A549 (cell line): ENCODE results near the gene CLSTN2. TPM values are rescaled to one million over a fixed set of nuclear protein-coding genes. Genes with fewer than 3 reads are reported as not detected.

Experiments
- ATAC-seq, 2 experiments: fragments of 200-7000 bp in 1 of 2; fragments of >200 bp in 1 of 2; cut with Nextera tagmentation in 1 of 2; cut with Tn5 transposase in 1 of 2; 3 replicates each; pipeline versions ENCODE4 v1.8.0 to v1.9.1; 2018 to 2020; ENCODE audit warnings: mild to moderate bottlenecking in 1 of 2, moderate library complexity in 1 of 2
- CTCF ChIA-PET: fragments of 300-600 bp; sonication (Branson Sonifier 250); formaldehyde crosslinking; extraction: SDS; loops from one replicate; lab custom pipeline; 2021; ENCODE audit warnings: antibody characterized with exemption, inconsistent platforms; lab: Yijun Ruan, JAX
- POLR2A ChIA-PET: fragments of 350-600 bp; formaldehyde crosslinking; extraction: SDS; loops from one replicate; lab custom pipeline; 2021; ENCODE audit warnings: antibody characterized with exemption, inconsistent platforms; lab: Yijun Ruan, JAX
- DNase-seq, 2 experiments: peaks; one replicate each; pipeline versions ENCODE4 v3.0.0 to v3.0.0-alpha.2; 2011 to 2016; ENCODE audit warnings: low read depth in 1 of 2, low spot score in 1 of 2
- FAIRE-seq: peaks from 2 replicates; lab custom pipeline; 2011; peaks lifted over from hg19 to GRCh38; lab: Jason Lieb, UNC
- H3K27ac ChIP-seq, 2 experiments: fragments of >200 bp; sonication (Bioruptor Twin); formaldehyde crosslinking; 3 replicates each; pipeline ENCODE4 v1.5.1; 2016 to 2017
- H3K4me1 ChIP-seq: fragments of >200 bp; sonication (Bioruptor Twin); formaldehyde crosslinking; 3 replicates; pipeline ENCODE4 v1.6.1; 2016
- H3K4me2 ChIP-seq: fragments of >200 bp; sonication (Bioruptor Twin); formaldehyde crosslinking; 3 replicates; pipeline ENCODE4 v1.6.1; 2016
- H3K4me3 ChIP-seq: fragments of >200 bp; sonication (Bioruptor Twin); formaldehyde crosslinking; 3 replicates; pipeline ENCODE4 v1.5.1; 2016
- H3K9me3 ChIP-seq: fragments of >200 bp; sonication (Bioruptor Twin); formaldehyde crosslinking; 3 replicates; pipeline ENCODE4 v1.6.1; 2016
- E2F6 ChIP-seq: IDR thresholded peaks from 2 replicates; pipeline ENCODE4 v1.6.1; 2012; ENCODE audit warnings: low read depth, borderline replicate concordance
- EHF ChIP-seq: fragments of 250-450 bp; sonication (Bioruptor Pico); IDR thresholded peaks from 2 replicates; pipeline ENCODE4 v1.5.0; 2020; ENCODE audit warnings: mild to moderate bottlenecking
- EHMT2 ChIP-seq: fragments of 200-600 bp; sonication (generic); IDR thresholded peaks from 2 replicates; pipeline ENCODE4 v1.6.1; 2016; ENCODE audit warnings: antibody characterized with exemption, low read depth, mild to moderate bottlenecking, moderate library complexity
- ELK1 ChIP-seq: fragments of 150-350 bp; IDR thresholded peaks from 2 replicates; pipeline ENCODE4 v1.6.1; 2014; ENCODE audit warnings: low read depth, mild to moderate bottlenecking, low read length
- EP300 ChIP-seq, 2 experiments: fragments of >200 bp; sonication (Bioruptor Twin); formaldehyde crosslinking; IDR thresholded peaks; 2 replicates in 1 of 2; 3 replicates in 1 of 2; pipeline ENCODE4 v1.6.1; 2016 to 2017
- FOSL2 ChIP-seq, 2 experiments: fragments of 450-650 bp in 1 of 2; fragments of >200 bp in 1 of 2; sonication (Bioruptor Twin) in 1 of 2; formaldehyde crosslinking; IDR thresholded peaks; 2 replicates each; pipeline versions ENCODE4 v1.5.0 to v1.6.1; 2016 to 2020; ENCODE audit warnings: mild to moderate bottlenecking in 1 of 2, moderate library complexity in 1 of 2
- FOXS1 ChIP-seq: fragments of 250-450 bp; sonication (Bioruptor Pico); IDR thresholded peaks from 2 replicates; pipeline ENCODE4 v1.5.0; 2020; ENCODE audit warnings: mild to moderate bottlenecking, moderate library complexity
- HOXA7 ChIP-seq: fragments of 250-450 bp; sonication (Bioruptor Pico); IDR thresholded peaks from 2 replicates; pipeline ENCODE4 v1.5.0; 2020; ENCODE audit warnings: mild to moderate bottlenecking, moderate library complexity
- KDM5A ChIP-seq: fragments of 200-600 bp; sonication (generic); IDR thresholded peaks from 2 replicates; pipeline ENCODE4 v1.6.1; 2016; ENCODE audit warnings: antibody characterized with exemption, mild to moderate bottlenecking
- MAZ ChIP-seq: fragments of 150-350 bp; IDR thresholded peaks from 2 replicates; pipeline ENCODE4 v1.6.1; 2014; ENCODE audit warnings: antibody characterized with exemption, low read depth, low read length, borderline replicate concordance
- MYC ChIP-seq: IDR thresholded peaks from 2 replicates; pipeline ENCODE4 v1.6.1; 2012; ENCODE audit warnings: mild to moderate bottlenecking, inconsistent platforms, low read length, improper control_type of control experiment, borderline replicate concordance
- NFE2L2 ChIP-seq: fragments of 150-350 bp; conservative IDR thresholded peaks from 2 replicates; pipeline ENCODE4 v1.6.1; 2014; ENCODE audit warnings: low read length
- NR3C1 ChIP-seq: fragments of >200 bp; sonication (Bioruptor Twin); formaldehyde crosslinking; IDR thresholded peaks from 3 replicates; pipeline ENCODE4 v1.6.1; 2017
- PBX3 ChIP-seq: IDR thresholded peaks from 2 replicates; pipeline ENCODE4 v1.6.1; 2012
- POLR2A ChIP-seq: IDR thresholded peaks from 2 replicates; pipeline ENCODE4 v1.6.1; 2012; ENCODE audit warnings: mild to moderate bottlenecking, low read length
- POLR2AphosphoS2 ChIP-seq: conservative IDR thresholded peaks from 2 replicates; pipeline ENCODE4 v1.6.1; 2012; ENCODE audit warnings: low read length, improper control_type of control experiment, inconsistent platforms
- REST ChIP-seq: fragments of 200-600 bp; sonication (generic); IDR thresholded peaks from 2 replicates; pipeline ENCODE4 v1.6.1; 2016; ENCODE audit warnings: antibody characterized with exemption, mild to moderate bottlenecking, moderate library complexity
- RFX5 ChIP-seq: fragments of 450-650 bp; IDR thresholded peaks from 2 replicates; pipeline ENCODE4 v1.7.1; 2014; ENCODE audit warnings: antibody characterized with exemption, mild to moderate bottlenecking, moderate library complexity
- RNF2 ChIP-seq: fragments of 200-600 bp; sonication (generic); IDR thresholded peaks from 2 replicates; pipeline ENCODE4 v1.6.1; 2016; ENCODE audit warnings: low read depth, mild to moderate bottlenecking, antibody characterized with exemption, moderate library complexity, borderline replicate concordance
- SMC3 ChIP-seq: fragments of >200 bp; sonication (Bioruptor Twin); formaldehyde crosslinking; IDR thresholded peaks from 3 replicates; pipeline ENCODE4 v1.6.1; 2018; ENCODE audit warnings: inconsistent platforms
- TFCP2L1 ChIP-seq: fragments of 250-450 bp; sonication (Bioruptor Pico); IDR thresholded peaks from 2 replicates; pipeline ENCODE4 v1.5.0; 2021; ENCODE audit warnings: mild to moderate bottlenecking
- USF2 ChIP-seq: fragments of 450-650 bp; IDR thresholded peaks from 2 replicates; pipeline ENCODE4 v1.6.1; 2014; ENCODE audit warnings: antibody characterized with exemption
- ZFP36 ChIP-seq: fragments of 450-650 bp; IDR thresholded peaks from 2 replicates; pipeline ENCODE4 v1.6.1; 2014; ENCODE audit warnings: borderline replicate concordance; ENCODE audit not compliant: partially characterized antibody
- ZNF302 ChIP-seq: fragments of 250-450 bp; sonication (Bioruptor Pico); IDR thresholded peaks from 2 replicates; pipeline ENCODE4 v1.9.0; 2021; ENCODE audit warnings: inconsistent platforms, mild to moderate bottlenecking, moderate library complexity
- ZSCAN20 ChIP-seq: fragments of 250-450 bp; sonication (Bioruptor Pico); IDR thresholded peaks from 2 replicates; pipeline ENCODE4 v1.8.0; 2022; ENCODE audit warnings: mild to moderate bottlenecking, moderate library complexity
- WGBS: methylation state at CpG from one replicate; pipeline ENCODE4 v1.1.6; 2017; ENCODE audit errors: missing lambda C conversion rate; 5-methylcytosine and 5-hydroxymethylcytosine counted together
- polyA plus RNA-seq, 4 experiments: library from polyadenylated mRNA; depleted of rRNA in 3 of 4; stranded (reverse); fragments of >200 nt; fragmentation: RNase III in 1 of 4; extraction: RNeasy Plus Mini Kit Qiagen cat#74134 plus additional on column Dnase treatment in 1 of 4; gene quantifications; 2 replicates in 3 of 4; 3 replicates in 1 of 4; pipeline ENCODE4 v1.2.3, GENCODE V29; 2011 to 2017

CLSTN2 gene
- polyA plus RNA-seq, 2 of the 4 experiments (the other 2 are of a cell fraction): 0.03 to 0.04 TPM

GRCh38 chr3:140055092-140055791 lies 120.3 kb downstream of the CLSTN2 start:
- Histone ChIP-seq H3K4me2 (no peak overlapping the region), H3K4me1 (no peaks in the 10 kb centered on the region), H3K9me3 (no peaks in the 10 kb centered on the region), H3K27ac (no peak overlapping the region), H3K4me3 (no peak overlapping the region)
- DNase-seq: no peak
- TF ChIP-seq MYC (no peak), EHF (CRISPR knock-in tag) (no peak), HOXA7 (CRISPR knock-in tag) (no peak), ZNF302 (no peak), MAZ (no peak), EP300 (IDR thresholded peaks at IDR 0.05) (no peak), SMC3 (no peak), ZSCAN20 (no peak), KDM5A (no peak), POLR2AphosphoS2 (no peak), EHMT2 (no peak), FOXS1 (CRISPR knock-in tag) (no peak), POLR2A (no peak), REST (no peak), NR3C1 (no peak), ELK1 (no peak)
- ChIA-PET POLR2A (no interaction called here), CTCF (no interaction called here)
- no peak for ATAC-seq
- no peak for FAIRE-seq
- WGBS: 36% methylated on average over 6 of the region's 6 CpGs

- ChIA-PET CTCF (no interaction called here), POLR2A (no interaction called here)
- FAIRE-seq: no peak
These were observed 121.1 kb downstream of the CLSTN2 start for GRCh38 chr3:140056047-140056446.

More at GRCh38 chr3:140056047-140056446, 121.1 kb downstream of the CLSTN2 start:
- no peaks in the 10 kb centered on the region for H3K4me1 ChIP-seq
- TF ChIP-seq FOSL2 (IDR thresholded peaks at IDR 0.05) (no peak), FOSL2 (CRISPR knock-in tag; IDR thresholded peaks at IDR 0.05) (no peak), RNF2 (no peak), TFCP2L1 (CRISPR knock-in tag) (no peak), USF2 (no peak), E2F6 (no peak), PBX3 (no peak), ZFP36 (no peak), NFE2L2 (no peak), RFX5 (no peak)
- TF ChIP-seq, all 56 proteins: peak for 0
- H3K4me2 ChIP-seq: no peak overlapping the region
- no peak overlapping the region for H3K27ac ChIP-seq
- H3K4me3 ChIP-seq: no peak overlapping the region
- whole genome bisulfite sequencing: 2% methylated on average over 4 of the region's 4 CpGs
- no peaks in the 10 kb centered on the region for H3K9me3 ChIP-seq
- ATAC-seq (no peak), DNase-seq (no peak)
